Globus pallidus (tissue), 1 donor: ENCODE measurements around the gene YY1.
"Not testable (repeated sequence)": the region's sequence is repeated elsewhere in the genome, so short reads cannot be mapped to it uniquely, and the experiment has no call there.

Experiments
- DNase-seq: peaks from one replicate; pipeline ENCODE4 v3.0.0-alpha.2; 2015; ENCODE audit warnings: low spot score

The YY1 gene

GRCh38 chr14:100243020-100243419 is 4.1 kb downstream of the YY1 start:
- DNase-seq: no peak

- peak; percentile 34 for DNase-seq
Observed at GRCh38 chr14:100246809-100247428, 8.0 kb downstream of the YY1 start.

- no peak for DNase-seq
Observed at GRCh38 chr14:100250732-100251465, 12.0 kb downstream of the YY1 start.

GRCh38 chr14:100252684-100253083 is 13.7 kb downstream of the YY1 start:
- no peak for DNase-seq

- DNase-seq: no peak
Observed at GRCh38 chr14:100256339-100256895, 17.5 kb downstream of the YY1 start.

- no peak for DNase-seq
Observed at GRCh38 chr14:100261621-100262020, 22.7 kb downstream of the YY1 start.

GRCh38 chr14:100262545-100262944 is 23.6 kb downstream of the YY1 start:
- DNase-seq: no peak

GRCh38 chr14:100263141-100263540 is 24.2 kb downstream of the YY1 start:
- DNase-seq: no peak

- DNase-seq: no peak
Observed at GRCh38 chr14:100267990-100268389, 29.0 kb downstream of the YY1 start.

GRCh38 chr14:100268591-100269207 is 29.8 kb downstream of the YY1 start:
- no peak for DNase-seq

- DNase-seq: no peak
Observed at GRCh38 chr14:100271247-100271939, 32.4 kb downstream of the YY1 start.

- DNase-seq: no peak
Observed at GRCh38 chr14:100274250-100274649, 35.3 kb downstream of the YY1 start.

GRCh38 chr14:100275214-100275613 is 36.3 kb downstream of the YY1 start:
- no peak for DNase-seq

- DNase-seq: no peak
Observed at GRCh38 chr14:100278702-100279101, 39.8 kb downstream of the YY1 start.

GRCh38 chr14:100279133-100279532 is 40.2 kb downstream of the YY1 start:
- DNase-seq: no peak

GRCh38 chr14:100279563-100279962 is 40.6 kb downstream of the YY1 start:
- DNase-seq: no peak

GRCh38 chr14:100281286-100282082 is 42.5 kb downstream of the YY1 start:
- no peak for DNase-seq

GRCh38 chr14:100282083-100282350 is 43.1 kb downstream of the YY1 start:
- DNase-seq: no peak

GRCh38 chr14:100282766-100283419 is 43.9 kb downstream of the YY1 start:
- DNase-seq: no peak

- not testable (repeated sequence) for DNase-seq
Observed at GRCh38 chr14:100283436-100283835, 44.5 kb downstream of the YY1 start.
